GM19468 (cell line): ENCODE measurements around the gene CLK2.
"Not testable (repeated sequence)": the region's sequence is repeated elsewhere in the genome, so short reads cannot be mapped to it uniquely, and the experiment has no call there.

Experiments
- ATAC-seq: cut with Tn5 transposase; IDR thresholded peaks from one replicate; pipeline ENCODE4 v1.9.1; 2021; ENCODE audit warnings: mild to moderate bottlenecking, moderate library complexity, moderate number of reproducible peaks; ENCODE audit not compliant: unreplicated experiment; ENCODE audit errors: extremely low read depth

Gene CLK2

DNA sequence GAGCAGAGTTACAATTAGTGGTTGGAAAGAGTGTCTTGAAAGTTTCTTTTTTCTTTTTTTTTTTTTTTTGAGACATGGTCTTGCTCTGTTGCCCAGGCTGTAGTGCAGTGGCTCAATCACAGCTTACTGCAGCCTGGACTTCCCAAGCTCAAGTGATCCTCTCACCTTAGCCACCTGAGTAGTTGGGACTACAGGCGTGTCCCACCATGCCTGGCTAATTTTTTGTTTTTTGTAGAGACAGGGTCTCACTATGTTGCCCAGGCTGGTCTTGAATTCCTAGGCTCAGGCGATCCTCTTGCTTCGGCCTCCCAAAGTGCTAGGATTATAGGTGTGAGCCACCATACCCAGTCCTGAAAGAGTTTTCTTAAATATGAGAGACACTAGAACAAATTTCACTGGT lies 26.5 kb downstream of the CLK2 start:
- ATAC-seq: not testable (repeated sequence)

DNA sequence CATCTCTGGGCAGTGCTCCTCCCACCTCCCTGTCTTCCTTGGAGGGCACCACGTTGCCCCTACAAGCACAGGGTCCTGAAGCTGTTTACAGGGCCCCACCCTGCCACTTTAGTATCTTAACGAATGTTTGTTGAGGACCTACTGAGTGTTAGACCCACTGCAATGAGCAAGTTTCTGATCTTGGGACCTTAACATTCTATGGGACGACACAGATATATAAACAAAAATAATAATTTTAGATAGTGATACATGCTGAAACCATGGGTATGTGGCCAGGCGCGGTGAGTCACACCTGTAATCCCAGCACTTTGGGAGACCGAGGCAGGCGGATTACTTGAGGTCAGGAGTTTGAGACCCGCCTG lies 28.2 kb downstream of the CLK2 start:
- ATAC-seq: no peak

DNA sequence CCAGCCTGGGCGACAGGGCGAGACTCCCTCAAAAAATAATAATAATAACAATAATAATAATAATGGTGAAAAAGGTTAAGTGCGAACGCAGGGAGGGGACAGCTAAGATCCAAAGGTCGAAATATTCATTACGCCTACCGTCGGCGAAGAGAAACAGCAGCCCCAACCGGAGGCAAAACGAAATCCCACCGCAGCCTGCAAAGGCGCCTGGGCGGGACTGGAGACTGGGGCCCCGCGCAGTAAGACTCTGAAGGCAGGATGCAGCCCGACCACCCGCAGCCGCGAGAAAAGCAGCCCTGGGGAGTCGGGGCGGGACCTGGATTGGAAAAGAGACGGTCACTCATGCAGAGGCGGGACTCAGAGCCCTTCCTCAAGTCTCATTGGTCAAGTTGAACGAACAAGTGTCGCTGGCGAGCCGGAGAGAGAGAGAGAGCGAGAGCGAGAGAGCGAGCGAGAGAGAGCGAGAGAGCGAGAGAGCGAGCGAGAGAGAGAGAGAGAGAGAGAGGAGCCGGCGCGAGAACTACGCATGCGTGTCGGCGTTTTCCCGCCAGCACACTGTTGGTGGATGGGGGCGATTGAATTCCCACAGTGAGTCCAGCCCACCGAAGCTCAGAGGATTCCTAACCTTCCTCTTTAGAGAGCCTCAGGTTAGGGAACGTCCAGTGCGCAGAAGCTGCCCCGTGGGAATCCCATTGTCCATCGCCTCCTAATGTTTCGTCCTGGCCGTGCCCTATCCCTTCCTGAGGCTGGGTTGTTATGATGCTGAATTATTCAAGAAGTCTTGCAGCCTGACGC lies 28.7 kb downstream of the CLK2 start:
- peak; percentile 55 for ATAC-seq

DNA sequence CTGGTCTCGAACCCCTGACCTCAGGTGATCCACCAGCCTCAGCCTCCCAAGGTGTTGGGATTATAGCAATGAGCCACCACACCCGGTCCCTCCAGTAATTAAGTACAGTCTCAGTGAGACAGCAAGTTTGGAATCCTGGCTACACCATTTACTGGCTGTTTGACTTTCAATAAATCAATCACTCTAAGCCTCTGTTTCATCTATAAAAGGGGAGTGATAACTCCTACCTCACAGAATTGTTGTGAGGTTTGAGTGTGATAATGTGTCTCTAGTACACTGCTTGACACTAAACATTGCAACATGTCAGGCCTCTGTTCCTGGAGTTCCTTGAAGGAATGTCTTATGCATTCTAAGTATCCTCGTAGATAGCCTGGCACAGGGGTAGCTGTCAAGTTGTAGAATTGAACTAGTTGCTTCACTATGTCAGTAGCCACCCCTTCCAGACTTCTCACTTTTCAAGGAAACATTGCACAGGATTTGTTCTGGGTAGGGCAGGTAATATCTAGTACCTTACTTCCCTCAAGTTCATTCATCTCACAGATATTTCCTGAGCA lies 30.4 kb downstream of the CLK2 start:
- ATAC-seq: no peak

DNA sequence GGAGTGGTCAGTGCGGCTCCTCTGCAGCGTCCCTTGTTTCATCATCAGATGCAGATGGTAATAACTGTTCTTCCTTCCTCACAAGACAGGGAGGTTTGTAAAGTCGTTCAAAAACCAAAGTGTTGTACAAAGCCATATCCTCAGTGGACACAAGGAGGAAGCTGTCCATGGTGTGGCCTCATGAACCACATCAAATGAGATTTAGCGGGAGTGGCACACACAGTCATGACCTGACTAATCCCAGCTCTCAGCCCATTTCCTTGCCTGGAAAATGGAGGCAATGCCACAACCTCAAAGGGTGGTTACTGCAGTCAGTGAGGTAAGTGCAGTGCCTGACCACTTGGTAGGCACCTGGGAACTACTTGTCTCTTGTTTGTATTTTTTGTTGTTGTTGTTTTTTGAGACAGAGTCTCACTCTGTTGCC lies 31.5 kb downstream of the CLK2 start:
- no peak for ATAC-seq

DNA sequence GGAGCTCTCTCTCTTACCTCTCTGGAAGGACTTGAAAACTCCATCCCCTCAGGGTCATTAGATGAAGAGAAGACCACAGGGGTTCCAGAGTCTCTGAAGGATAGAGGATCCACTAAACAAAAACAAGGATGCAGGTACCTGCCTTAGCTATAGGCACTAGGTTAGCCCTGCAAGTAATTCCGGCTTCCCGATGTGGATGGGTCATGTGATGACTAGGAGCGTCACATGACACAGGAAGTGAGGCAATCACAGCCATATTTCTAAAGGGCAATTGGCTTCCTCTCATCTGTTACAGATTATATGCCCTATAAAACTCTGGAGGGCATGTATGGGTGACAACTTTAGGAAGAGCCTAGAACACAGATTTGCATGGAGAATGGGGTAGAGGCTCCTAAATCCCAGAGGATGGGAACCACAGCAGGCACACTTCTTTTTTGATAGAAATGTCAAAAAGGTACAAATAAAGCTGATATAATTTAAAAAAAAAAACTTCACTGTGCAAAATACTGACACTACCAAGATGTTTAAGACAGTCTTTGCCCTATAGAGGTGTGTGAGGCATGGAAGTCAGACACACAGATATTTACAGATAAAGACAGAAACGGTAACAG lies 32.1 kb downstream of the CLK2 start:
- ATAC-seq: no peak

DNA sequence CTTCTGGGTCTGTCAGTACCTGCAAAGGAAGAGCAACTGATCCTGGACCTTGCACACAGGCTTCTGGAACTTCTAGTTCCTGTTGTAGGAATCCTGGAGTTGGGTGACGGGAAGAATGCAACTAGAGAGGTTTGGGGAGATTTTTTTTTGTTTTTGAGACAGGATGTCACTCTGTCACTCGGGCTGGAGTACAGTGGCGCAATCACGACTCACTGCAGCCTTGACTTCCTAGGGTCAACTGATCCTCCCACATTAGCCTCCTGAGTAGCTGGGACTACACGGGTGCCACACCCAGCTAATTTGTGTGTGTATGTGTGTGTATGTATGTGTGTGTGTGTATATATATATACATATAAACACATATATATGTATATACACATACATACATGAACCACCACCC lies 36.9 kb downstream of the CLK2 start:
- no peak for ATAC-seq

DNA sequence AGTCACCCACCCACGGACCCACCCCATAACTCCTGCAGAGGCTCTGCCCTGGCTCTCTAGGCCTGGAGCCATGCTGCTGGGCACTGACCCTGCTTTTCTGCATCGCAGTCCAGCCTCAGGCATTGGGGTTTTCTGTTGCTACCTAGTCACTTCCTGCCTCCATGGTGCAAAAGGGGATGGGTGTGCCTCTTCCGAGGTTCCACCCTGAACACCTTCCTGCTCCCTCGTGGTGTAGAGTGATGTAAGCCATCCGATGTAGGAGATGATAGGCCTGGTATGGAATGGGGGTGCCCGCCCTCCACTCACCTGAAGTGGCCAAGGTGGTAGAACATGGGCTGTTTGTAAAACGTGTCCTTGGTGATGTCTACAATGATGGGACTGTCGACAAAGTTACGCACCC lies 37.9 kb downstream of the CLK2 start:
- ATAC-seq: not testable (repeated sequence)

DNA sequence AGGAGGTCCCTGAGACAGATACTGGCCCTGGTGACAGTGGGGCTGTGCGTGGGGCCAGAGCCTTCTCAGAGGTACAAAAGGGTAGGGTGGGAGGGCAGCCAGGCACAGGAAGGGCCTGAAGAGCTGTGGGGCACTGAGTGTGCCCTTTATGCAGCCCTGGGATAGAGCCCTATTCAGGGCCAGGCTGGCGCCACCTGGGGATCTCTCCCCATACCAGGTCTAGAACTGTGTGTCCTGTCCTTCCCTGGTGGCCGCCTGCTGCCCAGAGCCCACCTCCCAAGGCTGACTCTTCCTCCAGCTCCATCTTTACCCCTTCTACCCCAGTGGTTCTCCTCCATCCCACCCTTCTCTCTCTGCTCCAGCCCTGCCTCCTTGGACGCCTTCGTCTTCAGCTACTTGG lies 39.8 kb downstream of the CLK2 start:
- ATAC-seq: not testable (repeated sequence)

DNA sequence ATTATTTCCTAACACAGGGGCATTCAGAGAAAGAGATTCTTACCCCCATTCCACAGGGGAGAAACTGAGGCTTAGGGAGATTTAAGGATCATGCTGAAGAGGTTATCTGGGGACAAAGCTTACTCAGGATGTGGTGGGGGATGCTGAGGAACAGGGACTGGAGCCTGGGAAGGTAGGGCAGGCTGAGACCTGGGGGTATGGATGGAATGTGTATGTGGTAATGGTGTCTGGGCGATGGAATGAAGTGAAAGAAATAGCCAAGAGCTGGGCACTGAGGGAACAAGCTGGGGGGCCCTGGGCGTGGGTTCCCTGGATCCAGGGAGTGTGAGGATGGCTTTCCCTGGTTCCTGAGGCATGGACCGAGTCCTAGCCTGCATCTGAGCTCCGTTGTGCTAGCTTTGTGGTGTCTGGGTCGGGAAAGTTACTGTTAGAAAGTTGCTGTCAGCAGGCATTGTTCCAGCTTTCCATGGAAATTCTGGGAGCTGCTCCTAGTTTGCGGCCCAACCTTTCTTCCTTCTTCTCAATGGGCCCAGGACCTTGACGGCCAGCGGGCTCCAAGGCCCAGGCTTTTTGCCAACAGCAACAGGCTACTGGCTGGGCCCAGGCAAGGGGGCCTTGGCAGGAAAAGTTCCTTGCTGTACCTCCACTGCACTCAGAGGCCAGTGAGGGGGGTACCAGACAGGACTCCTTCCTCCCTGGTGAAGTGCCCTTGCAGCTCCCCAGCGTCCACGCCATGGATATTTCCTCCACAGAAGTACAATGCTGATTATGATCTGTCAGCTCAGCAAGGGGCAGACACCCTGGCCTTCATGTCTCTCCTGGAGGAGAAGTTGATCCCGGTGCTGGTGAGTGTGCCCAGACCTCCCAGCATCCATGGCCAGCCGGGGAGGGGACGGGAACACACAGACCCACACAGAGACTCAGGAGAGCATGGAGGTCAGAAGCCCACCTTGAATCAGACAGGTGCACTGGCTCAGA lies 41.0 kb downstream of the CLK2 start:
- not testable (repeated sequence) for ATAC-seq

DNA sequence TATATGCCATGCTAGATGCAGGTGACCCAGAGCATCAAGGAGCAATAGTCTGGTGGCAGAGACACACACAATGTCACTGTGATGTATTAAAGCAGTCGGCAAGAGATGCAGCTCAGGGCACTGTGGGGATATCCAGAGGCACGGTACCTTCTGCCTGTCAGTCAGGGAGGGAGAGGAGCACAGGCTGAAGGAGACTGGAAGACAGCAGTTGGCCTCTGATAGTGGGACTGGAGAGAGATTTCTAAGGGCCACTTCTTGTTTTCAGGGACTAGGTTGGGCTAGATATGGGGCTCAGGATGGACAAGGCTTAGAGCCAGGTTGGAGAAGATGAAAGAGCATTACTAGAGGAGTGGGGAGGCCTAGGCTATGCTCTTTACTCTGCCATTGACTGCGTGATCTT lies 42.0 kb downstream of the CLK2 start:
- ATAC-seq: not testable (repeated sequence)

DNA sequence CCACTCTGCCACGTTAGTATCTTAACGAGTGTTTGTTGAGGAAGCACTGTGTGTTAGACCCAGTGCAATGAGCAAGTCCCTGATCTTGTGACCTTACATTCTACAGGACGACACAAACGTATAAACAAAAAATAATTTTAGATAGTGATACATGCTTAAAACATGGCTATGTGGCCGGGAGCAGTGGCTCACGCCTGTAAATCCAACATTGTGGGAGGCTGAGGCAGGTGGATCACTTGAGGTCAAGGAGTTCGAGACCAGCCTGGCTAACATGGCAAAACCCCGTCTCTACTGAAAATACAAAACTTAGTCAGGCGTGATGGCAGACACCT lies 45.2 kb downstream of the CLK2 start:
- ATAC-seq: no peak

DNA sequence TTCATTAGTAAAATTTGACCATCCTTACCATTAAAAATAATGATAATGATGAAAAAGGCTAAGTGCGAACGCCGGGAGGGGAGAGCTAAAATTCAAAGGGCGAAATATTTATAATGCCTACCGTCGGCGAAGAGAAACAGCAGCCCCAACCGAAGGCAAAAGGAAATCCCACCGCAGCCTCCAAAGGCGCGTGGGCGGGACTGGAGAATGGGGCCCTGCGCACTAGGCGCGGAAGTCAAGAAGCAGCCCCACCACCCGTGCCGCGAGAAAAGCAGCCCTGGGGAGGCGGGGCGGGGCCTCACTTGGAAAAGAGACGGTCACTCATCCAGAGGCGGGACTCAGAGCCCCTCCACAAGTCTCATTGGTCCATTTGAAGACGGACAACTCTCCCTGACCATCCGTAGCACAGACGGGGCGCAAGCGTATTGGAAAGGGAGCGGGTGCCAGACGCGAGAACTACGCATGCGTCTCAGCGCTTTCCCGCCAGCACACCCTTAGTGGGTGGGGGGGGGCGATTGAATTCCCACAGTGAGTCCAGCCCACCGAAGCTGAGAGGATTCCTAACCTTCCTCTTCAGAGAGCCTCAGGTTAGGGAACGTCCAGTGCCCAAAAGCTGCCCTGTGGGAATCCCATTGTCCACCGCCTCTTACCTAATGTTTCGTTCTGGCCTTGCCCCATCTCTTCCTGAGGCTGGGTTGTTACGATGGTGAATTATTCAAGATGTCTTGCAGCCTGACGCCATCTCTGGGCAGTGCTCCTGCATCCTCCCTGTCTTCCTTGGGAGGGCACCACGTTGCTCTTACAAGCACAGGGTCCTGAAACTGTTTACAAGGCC lies 45.8 kb downstream of the CLK2 start:
- peak; percentile 89 for ATAC-seq

DNA sequence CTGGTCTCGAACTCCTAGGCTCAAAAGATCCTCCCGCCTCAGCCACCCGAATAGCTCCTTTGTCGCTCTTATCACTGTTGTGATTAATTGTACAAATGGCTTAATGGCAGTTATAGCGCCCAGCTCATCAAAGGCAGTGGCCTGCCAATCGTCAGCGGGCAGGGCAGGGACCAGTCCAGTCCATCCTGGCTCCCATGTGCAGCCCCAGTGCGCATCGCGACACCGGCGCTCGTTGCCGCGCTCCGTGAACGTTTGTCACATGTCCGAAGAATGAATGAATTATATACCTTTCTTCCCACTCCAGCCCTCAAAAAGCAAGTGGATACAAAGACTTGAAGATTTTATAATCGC lies 46.4 kb downstream of the CLK2 start:
- ATAC-seq: no peak

DNA sequence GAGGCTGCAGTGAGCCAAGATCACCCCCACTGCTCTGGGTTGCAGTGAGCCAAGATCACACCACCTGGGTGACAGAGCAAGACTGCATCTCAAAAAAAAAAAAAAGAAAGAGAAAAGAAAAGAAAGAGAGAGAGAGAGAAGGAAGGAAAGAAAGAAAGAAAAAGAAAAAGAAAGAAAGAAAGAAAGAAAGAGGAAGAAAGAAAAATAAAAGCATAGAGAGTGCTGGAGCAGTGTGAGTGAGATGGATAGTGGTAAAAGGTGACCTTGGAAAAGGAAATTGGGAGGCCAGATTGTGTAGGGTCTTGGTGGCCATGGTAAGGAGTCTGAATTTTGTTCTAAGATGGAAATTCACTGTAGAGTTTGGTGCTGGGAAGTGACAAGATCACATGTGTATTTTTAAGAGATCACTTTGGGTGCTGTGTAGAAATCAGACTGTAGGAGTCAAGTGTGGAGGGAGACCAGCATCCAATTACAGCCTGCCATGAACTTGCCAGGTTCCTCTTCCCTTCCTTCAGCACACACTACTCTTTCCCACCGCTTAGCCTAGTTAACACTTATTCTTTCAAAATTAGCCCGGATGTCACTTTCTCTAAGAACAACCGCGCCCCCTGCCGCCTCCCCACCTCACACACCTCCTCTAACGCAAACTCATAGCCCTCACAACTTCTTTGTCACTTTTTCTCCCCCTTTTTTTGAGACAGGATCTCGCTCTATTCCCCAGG lies 47.0 kb downstream of the CLK2 start:
- no peak for ATAC-seq

DNA sequence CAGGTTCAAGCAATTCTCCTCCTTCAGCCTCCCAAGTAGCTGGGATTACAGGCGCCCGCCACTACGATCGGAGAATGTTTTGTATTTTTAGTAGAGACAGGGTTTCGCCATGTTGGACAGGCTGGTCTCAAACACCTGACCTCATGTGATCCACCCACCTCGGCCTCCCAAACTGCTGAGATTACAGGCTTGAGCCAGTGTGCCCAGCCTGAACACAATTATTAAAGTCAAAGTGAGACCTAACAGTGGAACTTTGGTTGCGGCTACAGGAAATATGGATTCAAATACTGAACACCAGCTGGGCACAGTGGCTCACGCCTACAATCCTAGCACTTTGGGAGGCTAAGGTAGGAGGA lies 47.9 kb downstream of the CLK2 start:
- not testable (repeated sequence) for ATAC-seq

DNA sequence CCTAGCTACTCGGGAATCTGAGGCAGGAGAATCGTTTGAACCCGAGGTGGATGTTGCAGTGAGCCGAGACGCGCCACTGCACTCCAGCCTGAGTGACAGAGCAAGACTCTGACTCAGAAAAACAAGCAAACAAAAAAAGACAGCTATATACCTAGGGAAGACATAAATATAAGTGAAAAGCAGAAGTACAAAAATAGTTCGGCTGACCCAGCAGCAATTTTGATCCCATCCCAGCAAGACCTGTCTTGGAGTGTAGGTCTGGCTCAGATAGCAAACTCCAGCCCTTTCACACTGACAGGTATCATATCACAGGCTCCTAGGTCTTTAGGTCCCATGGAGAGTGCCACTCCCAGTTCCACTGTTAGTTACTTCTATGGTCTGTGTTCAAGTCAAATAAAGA lies 50.3 kb downstream of the CLK2 start:
- ATAC-seq: no peak

DNA sequence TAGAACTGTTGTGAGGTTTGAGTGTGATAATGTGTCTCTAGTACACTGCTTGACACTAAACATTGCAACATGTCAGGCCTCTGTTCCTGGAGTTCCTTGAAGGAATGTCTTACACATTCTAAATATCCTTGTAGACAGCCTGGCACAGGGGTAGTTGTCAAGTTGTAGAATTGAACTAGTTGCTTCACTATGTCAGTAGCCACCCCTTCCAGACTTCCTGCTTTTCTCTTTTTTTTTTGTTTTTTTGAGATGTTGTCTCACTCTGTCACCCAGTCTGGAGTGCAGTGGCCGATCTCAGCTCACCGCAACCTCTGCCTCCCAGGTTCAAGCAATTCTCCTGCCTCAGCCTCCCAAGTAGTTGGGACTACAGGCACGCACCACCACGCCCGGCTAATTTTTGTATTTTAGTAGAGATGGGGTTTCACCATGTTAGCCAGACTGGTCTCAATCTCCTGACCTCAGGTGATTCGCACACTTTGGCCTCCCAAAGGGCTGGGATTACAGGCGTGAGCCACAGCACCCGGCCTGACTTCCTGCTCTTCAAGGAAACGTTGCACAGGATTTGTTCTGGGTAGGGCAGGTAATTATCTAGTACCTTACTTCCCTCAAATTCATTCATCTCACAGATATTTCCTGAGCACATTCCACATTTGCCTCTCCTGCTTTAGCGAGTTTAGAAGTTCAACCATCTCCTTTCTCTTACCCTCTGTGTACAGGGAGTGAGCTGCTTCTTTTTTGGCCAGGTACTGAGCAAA lies 52.9 kb downstream of the CLK2 start:
- not testable (repeated sequence) for ATAC-seq

DNA sequence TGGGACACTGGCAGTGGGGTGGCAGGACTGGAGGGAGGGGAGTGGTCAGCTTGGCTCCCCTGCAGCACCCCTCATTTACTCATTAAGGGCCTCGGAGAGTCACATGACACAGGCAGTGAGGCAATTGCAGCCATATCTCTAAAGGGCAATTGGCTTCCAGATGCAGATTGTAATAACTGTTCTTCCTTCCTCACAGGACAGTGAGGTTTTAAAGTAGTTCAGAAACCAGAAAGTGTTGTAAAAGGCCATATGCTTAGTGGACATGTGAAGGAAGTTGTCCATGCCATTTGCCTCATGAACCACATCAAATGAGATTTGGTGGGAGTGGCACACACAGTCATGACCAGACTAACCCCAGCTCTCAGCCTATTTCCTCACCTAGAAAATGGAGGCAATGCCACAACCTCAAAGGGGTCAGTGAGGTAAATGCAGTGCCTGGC lies 53.7 kb downstream of the CLK2 start:
- no peak for ATAC-seq
